ENCODE measurements around the gene LACTB. TPM values are rescaled to one million over a fixed set of nuclear protein-coding genes. Genes with fewer than 3 reads are reported as not detected.

LACTB gene
- total RNA-seq, 1 donor from 2014 or later = 10.9 TPM

DNA sequence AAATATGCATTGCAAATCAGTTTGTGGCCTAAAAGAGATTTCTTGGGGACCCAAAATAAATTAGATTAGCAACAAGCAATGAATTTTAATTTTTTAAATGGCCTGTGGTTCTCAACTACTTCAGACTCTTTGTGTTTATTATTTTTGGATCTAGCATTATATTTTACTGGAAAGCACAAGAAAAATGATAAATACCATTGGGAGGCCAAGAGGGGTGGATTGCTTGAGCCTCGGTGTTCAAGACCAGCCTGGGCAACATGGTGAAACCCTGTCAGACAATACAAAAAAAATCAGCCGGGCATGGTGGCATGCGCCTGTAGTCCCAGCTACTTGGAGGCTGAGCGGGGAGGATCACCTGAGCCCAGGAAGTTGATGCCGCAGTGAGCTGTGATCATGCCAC lies 13.6 kb downstream of the LACTB start:
- TF ChIP-seq, protein P1, sequence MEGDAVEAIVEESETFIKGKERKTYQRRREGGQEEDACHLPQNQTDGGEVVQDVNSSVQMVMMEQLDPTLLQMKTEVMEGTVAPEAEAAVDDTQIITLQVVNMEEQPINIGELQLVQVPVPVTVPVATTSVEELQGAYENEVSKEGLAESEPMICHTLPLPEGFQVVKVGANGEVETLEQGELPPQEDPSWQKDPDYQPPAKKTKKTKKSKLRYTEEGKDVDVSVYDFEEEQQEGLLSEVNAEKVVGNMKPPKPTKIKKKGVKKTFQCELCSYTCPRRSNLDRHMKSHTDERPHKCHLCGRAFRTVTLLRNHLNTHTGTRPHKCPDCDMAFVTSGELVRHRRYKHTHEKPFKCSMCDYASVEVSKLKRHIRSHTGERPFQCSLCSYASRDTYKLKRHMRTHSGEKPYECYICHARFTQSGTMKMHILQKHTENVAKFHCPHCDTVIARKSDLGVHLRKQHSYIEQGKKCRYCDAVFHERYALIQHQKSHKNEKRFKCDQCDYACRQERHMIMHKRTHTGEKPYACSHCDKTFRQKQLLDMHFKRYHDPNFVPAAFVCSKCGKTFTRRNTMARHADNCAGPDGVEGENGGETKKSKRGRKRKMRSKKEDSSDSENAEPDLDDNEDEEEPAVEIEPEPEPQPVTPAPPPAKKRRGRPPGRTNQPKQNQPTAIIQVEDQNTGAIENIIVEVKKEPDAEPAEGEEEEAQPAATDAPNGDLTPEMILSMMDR (conservative IDR thresholded peaks at IDR 0.05) = no peak
- H3K36me3 Mint-ChIP-seq = no peaks in the 10 kb centered on the region
- DNase-seq (ENCODE audit: extremely low spot score, unreplicated experiment) = no peak
- H3K27ac Mint-ChIP-seq = no peak overlapping the region
- no peaks in the 10 kb centered on the region for H3K9me3 Mint-ChIP-seq
- H3K4me3 Mint-ChIP-seq = no peak overlapping the region
- H3K27me3 Mint-ChIP-seq = no peaks in the 10 kb centered on the region
- no peaks in the 10 kb centered on the region for H3K4me1 Mint-ChIP-seq (ENCODE audit: unreplicated experiment)

DNA sequence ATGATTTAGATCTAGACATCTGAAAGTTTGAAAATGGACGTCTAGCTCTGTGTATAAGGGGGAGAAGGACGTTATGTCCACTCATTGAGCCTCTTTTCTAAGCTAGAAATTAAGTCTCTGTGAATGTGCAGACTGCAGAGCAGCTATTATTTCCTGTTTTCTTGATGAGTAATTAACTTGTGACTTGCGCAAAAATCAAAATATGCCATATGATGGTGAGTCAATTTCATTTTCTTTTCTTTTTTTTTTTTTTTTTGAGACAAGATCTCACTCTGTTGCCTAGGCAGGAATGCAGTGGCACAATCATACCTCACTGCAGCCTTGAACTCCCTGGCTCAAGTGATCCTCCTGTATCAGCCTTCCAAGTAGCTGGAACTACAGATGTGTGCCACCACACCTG lies 14.1 kb downstream of the LACTB start:
- Mint-ChIP-seq H3K9me3 (no peaks in the 10 kb centered on the region), H3K27me3 (no peaks in the 10 kb centered on the region), H3K36me3 (no peaks in the 10 kb centered on the region), H3K4me1 (ENCODE audit: unreplicated experiment) (no peaks in the 10 kb centered on the region), H3K4me3 (no peak overlapping the region), H3K27ac (no peak overlapping the region)
- DNase-seq (ENCODE audit: extremely low spot score, unreplicated experiment) = no peak
- TF ChIP-seq, protein P1 (conservative IDR thresholded peaks at IDR 0.05) = no peak

DNA sequence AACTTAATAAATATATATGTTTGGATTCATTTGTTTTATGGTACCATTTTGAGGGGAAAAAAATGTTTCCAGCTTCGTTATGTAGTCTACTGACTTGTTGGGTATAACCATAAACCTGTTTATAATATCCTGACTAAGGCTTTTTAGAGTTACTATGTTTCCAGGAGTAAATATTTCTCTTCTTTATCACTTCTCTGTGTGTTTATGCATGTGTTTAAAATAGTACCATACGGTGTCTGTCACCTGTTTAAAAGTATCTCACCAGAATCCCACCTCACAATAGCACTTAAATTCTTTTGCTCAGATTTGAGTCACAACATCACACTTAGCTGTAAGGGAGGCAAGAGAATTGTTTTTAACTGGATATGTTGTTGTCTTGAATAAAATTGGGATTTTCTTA lies 15.1 kb downstream of the LACTB start:
- Mint-ChIP-seq H3K27ac (no peak overlapping the region), H3K4me3 (no peak overlapping the region), H3K27me3 (no peaks in the 10 kb centered on the region), H3K4me1 (ENCODE audit: unreplicated experiment) (no peaks in the 10 kb centered on the region), H3K9me3 (no peaks in the 10 kb centered on the region), H3K36me3 (no peaks in the 10 kb centered on the region)
- DNase-seq (ENCODE audit: extremely low spot score, unreplicated experiment) = no peak
- TF ChIP-seq, protein P1 (conservative IDR thresholded peaks at IDR 0.05) = no peak

DNA sequence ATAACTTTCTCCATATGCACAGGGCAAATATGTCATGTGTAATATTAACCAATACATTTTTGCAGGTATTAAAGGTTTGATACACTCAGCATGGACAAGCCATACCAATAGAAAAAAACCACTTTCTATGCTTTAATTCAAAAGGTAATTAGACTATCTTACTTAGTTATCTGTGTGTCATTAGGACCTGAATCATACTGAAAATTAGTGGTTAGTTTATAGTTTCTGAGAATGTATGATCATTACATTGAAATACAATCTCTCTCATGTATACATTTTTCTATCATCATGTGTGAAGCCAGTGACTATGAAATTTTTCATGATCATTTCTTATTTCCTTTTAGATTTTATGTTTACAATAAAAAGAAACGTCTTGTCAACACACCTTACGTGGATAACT lies 19.3 kb downstream of the LACTB start:
- no peak for DNase-seq (ENCODE audit: extremely low spot score, unreplicated experiment)
- Mint-ChIP-seq H3K4me3 (no peak overlapping the region), H3K9me3 (no peaks in the 10 kb centered on the region), H3K27ac (no peak overlapping the region), H3K27me3 (no peaks in the 10 kb centered on the region), H3K4me1 (ENCODE audit: unreplicated experiment) (no peaks in the 10 kb centered on the region), H3K36me3 (peaks cover 22% of the 10 kb centered on the region)
- TF ChIP-seq, protein P1 (conservative IDR thresholded peaks at IDR 0.05) = no peak

DNA sequence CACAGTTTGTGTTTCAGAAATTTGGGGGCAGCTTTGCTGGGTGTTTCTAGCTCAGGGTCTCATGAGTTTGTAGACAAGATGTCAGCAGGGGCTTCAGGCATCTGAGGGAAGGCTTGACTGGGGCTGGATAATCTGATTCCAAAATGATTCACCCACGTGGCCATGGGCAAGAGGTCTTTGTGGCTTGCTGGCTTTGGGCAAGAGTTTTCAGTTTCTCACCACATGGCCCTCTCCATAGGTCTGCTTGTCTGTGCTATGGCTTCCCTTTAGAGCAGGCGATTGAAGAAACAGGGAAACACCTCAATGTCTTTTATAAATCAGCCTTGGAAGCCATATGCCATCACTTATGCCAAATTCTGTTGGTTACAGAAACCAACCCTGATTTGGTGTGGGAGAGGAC lies 23.8 kb downstream of the LACTB start:
- Mint-ChIP-seq H3K27ac (no peak overlapping the region), H3K36me3 (peaks cover 39% of the 10 kb centered on the region), H3K4me3 (no peak overlapping the region), H3K9me3 (no peaks in the 10 kb centered on the region), H3K4me1 (ENCODE audit: unreplicated experiment) (no peaks in the 10 kb centered on the region), H3K27me3 (no peaks in the 10 kb centered on the region)
- no peak for DNase-seq (ENCODE audit: extremely low spot score, unreplicated experiment)
- TF ChIP-seq, protein P1 (conservative IDR thresholded peaks at IDR 0.05) = no peak

DNA sequence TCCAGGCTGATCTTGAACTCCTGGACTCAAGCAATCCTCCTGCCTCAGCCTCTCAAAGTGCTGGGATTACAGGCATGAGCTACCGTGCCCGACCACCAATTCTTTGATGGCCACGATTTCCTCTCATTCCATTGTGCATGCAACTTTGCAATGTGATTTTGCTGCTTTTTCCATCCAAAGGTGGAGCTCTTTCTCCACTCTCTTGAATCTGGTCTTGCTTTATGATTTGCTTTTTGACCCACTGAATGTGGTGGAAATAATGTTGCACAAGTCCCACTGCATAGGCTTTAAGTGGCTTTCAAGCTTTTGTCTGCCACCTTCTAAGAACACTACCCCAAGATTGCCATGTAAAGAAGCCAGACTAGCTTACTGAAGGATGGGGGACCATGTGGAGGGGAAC lies 25.0 kb downstream of the LACTB start:
- no peaks in the 10 kb centered on the region for H3K9me3 Mint-ChIP-seq
- H3K27me3 Mint-ChIP-seq = no peaks in the 10 kb centered on the region
- TF ChIP-seq, protein P1 (conservative IDR thresholded peaks at IDR 0.05) = no peak
- no peak overlapping the region for H3K4me3 Mint-ChIP-seq
- H3K4me1 Mint-ChIP-seq (ENCODE audit: unreplicated experiment) = no peaks in the 10 kb centered on the region
- no peak for DNase-seq (ENCODE audit: extremely low spot score, unreplicated experiment)
- H3K27ac Mint-ChIP-seq = no peak overlapping the region
- H3K36me3 Mint-ChIP-seq = peaks cover 43% of the 10 kb centered on the region

All from type B pancreatic cell (in vitro differentiated cells).